ENCODE measurements around the gene OR52W1.
"Not testable (repeated sequence)": the region's sequence is repeated elsewhere in the genome, so short reads cannot be mapped to it uniquely, and the experiment has no call there.

OR52W1 gene

DNA sequence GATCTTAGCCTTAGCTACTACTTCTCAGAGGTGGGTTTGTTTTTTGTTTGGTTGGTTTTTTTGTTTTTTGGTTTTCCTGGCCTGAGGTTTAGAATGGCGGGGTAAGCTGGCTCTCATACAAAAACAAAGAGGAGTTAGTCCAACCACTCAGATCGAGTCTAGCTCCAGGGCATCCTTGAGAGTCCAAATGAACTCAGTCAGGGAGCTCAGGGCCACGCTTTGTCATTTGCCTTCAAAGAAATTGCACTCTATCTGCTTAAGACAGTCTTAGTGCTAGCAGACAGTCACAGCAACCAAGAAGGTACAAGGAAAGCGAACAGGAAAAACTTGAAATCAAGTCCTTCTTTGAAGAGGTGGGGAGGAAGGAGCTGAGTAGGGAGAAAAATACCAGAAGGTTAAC lies 17.5 kb downstream of the OR52W1 start:
- DNase-seq (ENCODE audit: low read depth in 2 of 2), result no peak

DNA sequence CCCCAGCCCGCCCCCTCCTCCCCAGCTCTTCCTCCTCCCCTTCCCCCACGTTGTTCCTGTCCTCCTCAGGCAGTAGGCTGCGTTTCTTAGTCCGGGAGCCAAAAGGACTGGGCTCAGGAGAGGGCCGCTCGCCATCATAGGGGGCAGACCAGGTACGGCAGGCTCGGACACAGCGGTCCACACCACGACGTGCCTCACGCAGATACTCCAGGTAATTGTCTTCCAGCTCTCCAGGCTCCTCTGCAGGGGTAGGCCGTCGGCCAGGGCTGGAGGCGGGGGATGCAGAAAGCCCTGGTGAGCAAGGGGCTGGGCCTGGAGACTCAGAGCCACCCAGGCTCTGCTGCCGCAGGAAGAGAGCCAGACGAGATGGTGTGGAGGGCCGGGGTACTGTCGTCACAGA lies 18.7 kb downstream of the OR52W1 start:
- DNase-seq (ENCODE audit: low read depth in 2 of 2), result no peak

DNA sequence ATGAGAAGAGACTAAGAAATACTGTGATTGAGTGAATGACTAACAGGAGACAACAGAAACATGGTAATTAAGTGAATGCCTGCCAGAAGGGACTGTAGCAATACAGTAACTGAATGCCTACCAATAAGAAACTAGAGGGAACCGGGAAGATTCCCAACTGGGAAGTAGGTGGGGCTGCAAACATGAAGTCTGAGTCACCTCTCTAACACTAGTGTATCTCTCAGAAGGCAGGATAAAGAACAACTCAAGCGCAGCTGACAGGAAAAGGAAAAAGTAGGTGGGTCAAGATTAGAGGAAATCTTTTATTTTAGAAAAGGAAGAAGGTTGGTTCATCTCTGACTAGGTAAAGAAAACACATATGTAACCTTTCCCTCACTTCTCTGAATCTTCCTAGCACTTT lies 20.3 kb downstream of the OR52W1 start:
- no peak for DNase-seq (ENCODE audit: low read depth in 2 of 2)

DNA sequence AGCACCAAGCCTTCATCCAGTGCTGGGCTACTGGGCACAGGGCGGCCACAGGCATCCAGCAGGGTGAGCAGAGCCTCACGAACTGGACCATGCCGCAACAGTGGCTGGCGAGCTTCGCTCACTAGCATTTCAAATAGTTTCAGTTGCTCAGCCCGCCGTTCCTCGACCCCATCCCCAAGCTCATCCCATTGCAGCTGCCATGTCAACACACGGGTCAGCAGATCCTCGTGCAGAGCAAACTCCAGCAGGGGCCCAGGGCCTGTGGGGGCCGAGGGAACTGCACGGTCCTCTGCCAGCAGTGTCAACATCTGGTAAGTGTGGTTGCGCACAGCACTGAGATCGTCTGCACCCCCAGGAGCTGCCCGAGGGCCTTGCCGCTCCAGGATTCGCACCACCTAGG lies 24.8 kb downstream of the OR52W1 start:
- DNase-seq (ENCODE audit: low read depth in 2 of 2), result no peak

DNA sequence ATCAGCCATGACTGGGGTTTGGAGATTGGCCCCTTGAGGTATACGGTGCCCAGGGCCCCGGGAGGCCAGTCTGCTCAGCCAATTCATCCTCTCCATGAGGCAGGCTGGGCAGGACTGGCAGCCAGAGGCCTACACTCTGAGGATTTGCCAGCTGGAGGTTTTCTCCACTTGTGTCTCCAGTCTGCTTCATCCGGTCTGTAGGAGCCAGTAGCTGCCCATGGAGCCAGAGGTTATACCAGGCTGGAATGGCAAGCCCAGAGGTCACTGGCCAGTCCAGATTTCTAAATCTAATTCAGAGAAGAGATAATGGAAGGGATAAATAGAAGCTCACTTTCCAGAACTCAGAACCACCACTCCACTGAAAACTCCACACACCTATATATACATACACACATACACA lies 25.4 kb downstream of the OR52W1 start:
- no peak for DNase-seq (ENCODE audit: low read depth in 2 of 2)

DNA sequence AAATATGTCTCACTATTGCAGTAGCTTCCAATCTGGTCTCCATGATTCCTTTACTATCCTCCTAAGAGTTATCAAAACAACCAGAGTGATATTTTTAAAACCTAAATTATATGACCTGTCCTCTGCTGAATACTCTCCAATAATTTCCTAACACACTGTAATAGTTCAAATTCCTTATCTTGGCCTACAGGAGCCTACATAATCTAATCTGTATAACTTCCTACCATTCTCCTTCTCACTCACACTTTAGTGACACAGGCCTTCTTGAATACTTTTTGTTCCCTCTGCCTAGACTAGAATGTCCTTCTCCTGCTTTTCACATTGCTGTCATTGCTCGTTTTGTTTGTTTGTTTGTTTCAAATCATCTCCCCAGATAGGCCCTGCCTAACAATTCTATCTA lies 26.0 kb downstream of the OR52W1 start:
- no peak for DNase-seq (ENCODE audit: low read depth in 2 of 2)

DNA sequence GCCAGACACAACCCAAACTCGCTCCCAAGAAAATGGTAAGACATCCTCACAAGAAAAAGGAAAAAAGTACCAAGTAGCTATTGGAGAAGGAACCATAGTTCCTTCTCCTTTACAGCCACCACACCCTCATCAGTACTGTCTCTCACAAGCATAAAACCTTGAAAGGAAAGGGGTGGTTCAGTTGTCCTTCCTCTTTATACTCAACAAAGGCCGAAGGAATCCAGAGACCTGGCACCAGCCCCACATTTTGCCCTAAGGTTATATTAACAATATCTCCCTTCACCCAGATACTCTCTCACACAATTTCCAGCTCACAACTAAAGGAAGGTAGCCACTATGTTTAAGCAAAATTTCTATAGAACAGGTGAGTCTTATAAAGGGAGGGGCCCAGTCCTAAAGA lies 26.9 kb downstream of the OR52W1 start:
- DNase-seq (ENCODE audit: low read depth in 2 of 2), result no peak

DNA sequence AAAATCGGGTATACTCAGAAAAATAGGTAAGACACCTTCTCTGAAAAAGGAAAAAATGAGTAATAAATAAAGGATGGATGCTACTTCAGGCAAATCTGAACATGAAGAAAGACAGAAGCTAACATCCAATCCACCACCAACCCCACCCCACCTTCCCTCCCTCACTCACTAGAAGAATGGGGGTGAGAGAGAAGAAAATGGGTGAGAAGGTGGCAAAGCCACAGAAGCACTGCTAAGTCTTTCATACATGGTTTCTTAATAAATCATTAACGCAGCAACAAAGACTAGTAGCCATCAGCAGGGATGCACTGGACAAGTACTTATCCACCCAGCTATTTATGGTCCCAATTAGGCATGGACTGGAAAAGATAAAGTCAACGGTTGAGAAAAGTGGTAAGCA lies 29.5 kb downstream of the OR52W1 start:
- no peak for DNase-seq (ENCODE audit: low read depth in 2 of 2)

DNA sequence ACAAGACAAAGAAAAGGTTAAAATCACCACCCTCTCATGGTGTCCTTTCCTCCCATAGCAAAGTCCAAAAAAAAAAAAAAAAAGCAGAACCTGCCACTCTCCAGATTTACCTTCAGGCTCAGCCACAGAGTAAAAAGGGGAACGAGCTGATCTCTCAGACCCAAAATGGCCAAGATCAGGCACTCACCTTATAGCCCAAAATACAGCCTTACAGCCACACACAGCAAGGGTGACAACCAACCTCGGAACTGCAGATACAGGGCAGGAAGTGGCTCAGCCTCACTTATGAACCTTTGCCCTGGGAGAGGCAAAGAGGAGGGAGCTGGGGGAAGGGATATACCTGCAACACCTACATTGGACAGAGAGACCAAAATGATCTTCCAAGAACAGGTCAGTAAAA lies 30.9 kb downstream of the OR52W1 start:
- DNase-seq (ENCODE audit: low read depth in 2 of 2), result no peak

DNA sequence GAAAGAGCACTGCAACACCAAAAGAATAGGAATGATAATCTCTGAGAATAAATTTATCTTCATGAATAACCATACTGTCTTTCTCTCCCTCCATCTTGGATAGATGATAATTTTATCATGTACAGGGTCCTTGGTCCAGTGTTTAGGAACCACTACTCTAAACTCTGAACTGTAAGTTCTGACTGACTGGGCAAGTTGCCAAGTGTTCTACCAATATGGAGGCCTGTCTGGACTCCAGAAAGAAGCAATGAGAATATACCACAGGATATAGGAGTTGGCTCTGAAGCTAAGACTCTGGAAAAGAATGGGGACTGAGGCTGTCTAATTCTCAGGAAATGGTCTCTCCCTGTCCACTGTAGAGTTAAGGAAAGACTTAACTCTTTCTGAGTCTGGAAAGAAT lies 33.9 kb downstream of the OR52W1 start:
- DNase-seq (ENCODE audit: low read depth in 2 of 2), result no peak

DNA sequence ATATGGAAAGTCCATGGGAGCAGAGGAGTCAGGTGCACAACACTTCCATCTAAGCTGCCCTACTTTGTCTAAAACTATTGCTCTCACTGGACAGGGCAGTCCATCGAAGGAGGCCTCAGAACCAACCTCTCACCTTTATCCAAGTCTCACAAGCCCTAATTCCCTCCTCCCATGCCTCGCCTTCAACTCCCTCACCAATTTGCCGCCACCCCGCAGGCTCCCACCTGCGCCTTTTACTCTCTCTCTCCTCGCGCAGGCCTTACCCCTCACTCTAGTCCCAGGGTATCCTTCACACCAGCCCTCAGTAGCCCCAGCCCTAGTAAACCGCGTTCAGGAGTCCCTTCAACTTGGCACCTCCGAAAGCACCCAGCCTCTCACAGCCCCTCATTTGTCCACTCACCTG lies 35.0 kb downstream of the OR52W1 start:
- no peak for DNase-seq (ENCODE audit: low read depth in 2 of 2)

DNA sequence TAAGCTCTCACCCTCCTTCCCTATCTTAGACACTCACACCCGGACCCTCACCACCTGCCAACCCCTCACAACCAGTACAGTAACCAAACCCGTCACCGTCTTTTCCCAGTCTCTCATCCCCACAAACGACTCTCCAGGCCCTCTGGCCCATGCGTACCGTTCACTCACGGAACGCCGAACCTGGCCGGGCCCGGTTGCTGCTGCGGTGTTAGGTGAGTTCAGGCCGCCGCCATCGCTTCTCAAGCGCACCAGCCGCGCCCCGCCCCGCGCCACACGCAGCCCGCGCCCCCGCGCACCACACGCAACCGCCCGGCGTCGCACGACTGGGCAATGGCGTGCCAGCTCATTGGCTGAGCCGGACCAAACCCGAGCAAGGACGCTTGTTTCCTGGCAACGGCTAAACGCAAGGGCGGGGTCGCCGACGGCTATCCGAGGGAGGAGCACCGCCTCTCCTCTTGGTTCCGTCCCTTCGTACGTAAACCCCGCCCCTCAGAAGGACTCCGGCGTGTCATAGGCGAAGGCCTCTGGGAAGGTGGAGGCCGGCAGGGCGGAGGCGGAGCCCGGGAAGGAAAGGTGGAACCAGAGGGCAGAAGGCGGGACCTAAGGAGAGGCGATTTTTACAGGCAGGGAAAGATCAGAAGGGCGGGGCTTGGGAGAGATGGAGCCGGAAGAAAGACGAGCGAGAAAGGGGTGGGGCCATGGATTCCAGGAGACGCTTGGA lies 35.5 kb downstream of the OR52W1 start, which contains the start of gene FHIP1B:
Gene FHIP1B, minus strand, starts transcription at position 250 of the 721 bp plus-strand sequence. CDS start 10,120 bp downstream, outside the sequence.
- DNase-seq (ENCODE audit: low read depth in 2 of 2), result peak; percentile 96 to 100

DNA sequence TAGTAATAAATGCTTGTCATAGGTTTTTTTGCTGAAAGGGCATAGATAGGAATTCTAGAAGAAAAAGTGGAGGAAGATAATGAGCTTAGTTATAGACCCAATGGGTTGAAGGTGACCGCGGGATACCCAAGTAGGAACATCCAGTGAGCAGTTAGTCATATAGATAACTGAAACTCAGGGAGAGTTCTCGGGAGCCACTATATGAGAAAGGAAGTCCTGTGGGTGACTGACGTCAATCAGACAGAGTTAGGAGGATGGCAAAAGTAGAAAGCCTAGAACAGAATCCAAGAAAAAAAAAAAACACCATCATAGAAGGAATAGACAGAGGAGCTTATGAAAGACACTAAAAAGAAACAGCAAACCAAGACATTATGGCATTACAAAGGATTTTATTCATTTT lies 38.2 kb downstream of the OR52W1 start:
- DNase-seq (ENCODE audit: low read depth in 2 of 2), result no peak

DNA sequence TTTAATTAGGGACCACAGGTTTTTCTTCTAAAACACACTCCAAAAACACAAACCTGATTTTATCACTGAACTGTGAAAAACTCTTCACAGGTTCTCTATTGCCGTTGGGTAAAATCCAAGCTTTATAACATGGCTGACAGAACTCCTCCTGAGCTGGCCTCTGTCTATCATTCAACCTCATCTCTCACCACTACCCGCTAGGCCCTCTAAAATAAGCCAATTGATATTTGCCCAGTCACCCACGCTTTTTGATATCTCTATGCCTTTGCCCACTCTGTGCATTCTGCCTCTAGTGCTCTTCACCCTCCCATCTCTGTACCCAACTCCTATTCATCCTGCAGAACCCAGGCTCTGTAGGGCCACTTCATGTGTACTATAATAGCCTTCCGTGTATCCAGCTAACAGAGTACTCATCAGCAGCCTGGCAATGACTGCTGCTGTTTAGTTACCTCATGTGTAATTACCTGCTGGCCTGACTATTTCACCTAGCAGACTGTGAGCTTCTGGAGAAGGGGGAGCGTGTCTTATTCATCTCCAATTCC lies 38.8 kb downstream of the OR52W1 start:
- DNase-seq (ENCODE audit: low read depth in 2 of 2), result no peak

DNA sequence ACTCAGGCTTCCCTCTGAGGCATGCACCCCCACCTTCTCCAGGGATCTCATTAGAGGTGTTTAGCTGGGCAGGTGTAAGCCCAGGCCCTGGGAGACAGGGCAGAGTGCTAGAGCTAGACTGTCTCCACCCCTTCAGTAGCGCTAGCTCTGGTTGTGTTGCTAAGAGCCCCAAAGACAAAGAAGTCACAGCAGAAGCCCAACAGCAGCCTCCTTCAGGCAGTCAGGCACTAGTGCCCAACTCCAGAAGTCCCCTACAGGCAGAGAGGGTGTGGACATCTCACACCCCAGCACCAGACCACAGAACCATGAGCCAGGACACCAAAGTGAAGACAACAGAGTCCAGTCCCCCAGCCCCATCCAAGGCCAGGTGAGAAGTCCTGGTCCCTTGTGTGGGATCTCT lies 39.9 kb downstream of the OR52W1 start, which contains the start of gene CNGA4:
Gene CNGA4, plus strand, starts transcription at position 188 of the 400 bp plus-strand sequence. Its CDS starts 118 bp downstream, at position 306.
- no peak for DNase-seq (ENCODE audit: low read depth in 2 of 2)

DNA sequence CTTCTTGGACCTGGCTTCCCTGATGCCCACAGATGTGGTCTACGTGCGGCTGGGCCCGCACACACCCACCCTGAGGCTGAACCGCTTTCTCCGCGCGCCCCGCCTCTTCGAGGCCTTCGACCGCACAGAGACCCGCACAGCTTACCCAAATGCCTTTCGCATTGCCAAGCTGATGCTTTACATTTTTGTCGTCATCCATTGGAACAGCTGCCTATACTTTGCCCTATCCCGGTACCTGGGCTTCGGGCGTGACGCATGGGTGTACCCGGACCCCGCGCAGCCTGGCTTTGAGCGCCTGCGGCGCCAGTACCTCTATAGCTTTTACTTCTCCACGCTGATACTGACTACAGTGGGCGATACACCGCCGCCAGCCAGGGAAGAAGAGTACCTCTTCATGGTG lies 41.1 kb downstream of the OR52W1 start:
- no peak for DNase-seq (ENCODE audit: low read depth in 2 of 2)

DNA sequence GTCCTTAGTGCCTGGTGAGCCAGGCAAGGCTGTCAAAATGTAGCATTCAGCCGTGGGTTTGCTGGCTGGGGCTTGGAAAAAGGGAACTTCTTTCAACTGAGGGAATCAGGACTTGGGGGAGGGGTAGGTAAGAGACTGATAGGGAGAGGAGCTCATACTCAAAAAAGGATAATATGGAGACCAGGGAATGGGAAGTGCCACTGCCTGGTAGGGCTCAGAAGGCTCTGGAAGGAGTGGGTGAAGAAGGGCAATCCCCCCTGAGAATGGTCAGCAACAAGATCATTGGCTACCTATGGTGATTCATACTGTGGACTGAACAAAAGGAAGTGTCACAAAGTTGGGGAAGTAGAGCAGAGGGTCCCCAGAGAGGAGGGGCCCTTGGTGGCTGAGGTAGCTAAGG lies 41.8 kb downstream of the OR52W1 start:
- no peak for DNase-seq (ENCODE audit: low read depth in 2 of 2)

DNA sequence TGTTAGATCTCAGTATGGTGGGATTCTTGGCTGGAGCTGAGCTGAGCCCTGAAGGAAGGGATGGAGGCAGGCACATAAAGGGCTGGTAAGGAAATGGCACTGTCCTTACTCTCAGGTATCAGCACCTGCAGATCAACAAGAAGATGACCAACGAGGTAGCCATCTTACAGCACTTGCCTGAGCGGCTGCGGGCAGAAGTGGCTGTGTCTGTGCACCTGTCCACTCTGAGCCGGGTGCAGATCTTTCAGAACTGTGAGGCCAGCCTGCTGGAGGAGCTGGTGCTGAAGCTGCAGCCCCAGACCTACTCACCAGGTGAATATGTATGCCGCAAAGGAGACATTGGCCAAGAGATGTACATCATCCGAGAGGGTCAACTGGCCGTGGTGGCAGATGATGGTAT lies 42.3 kb downstream of the OR52W1 start:
- no peak for DNase-seq (ENCODE audit: low read depth in 2 of 2)

DNA sequence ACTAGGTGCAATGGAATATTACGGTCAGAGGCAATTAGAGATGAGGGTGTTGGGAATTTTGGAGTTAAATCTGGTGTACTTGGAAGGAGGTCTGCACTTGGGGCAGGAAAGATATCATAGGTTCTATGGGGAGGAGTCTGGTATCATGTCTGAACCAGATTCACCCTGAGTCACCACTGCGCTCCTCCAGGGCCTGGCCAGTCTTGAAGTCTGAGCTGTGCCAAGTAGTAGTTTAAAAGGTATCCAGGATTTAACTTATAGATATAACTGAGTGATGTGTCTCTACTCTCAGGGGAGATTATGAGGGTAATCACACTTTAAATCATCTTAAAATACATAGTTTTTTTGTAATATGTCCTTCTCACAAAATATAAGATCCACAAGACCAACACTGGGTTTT lies 46.5 kb downstream of the OR52W1 start:
- no peak for DNase-seq (ENCODE audit: low read depth in 2 of 2)

DNA sequence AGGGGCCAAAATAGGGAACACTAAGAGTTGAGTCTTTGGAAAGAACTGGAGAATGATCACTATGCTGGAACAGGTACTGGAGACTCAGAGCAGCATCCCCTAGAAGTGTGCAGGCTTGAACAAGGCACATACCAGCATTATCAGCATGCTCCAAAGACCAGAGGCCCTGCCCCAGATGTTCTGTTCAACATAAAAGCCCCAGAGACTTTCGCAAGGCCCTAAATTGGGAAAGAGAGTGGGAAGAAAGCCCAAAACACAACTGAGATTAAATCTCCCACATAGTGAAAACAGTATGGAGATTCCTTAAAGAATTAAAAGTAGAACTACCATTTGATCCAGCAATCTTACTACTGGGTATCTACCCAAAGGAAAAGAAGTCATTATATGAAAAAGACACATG lies 49.2 kb downstream of the OR52W1 start:
- DNase-seq (ENCODE audit: low read depth in 2 of 2), result no peak

DNA sequence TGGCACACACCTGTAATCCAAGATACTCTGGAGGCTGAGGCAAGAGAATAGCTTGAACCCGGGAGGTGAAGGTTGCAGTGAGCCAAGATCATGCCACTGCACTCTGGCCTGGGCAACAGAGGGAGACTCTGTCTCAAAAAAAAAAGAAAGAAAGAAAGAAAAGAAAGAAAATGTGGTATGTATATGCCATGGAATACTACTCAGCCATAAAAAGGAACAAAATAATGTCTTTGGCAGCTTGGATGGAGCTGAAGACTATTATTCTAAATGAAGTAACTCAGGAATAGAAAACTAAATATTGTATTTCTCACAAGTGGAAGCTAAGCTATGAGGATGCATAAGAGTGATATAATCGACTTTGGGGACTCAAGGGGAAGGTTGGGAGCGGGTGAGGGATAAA lies 49.9 kb downstream of the OR52W1 start:
- DNase-seq (ENCODE audit: low read depth in 2 of 2), result not testable (repeated sequence)
